Erythroblast (primary cell): ENCODE measurements around the gene ARHGEF4.

Experiments
- GATA1 ChIP-seq: IDR thresholded peaks from 2 replicates; pipeline ENCODE4 v1.6.1; 2011; ENCODE audit warnings: low read depth, mild to moderate bottlenecking, control low read depth, low read length, moderate library complexity
- POLR2A ChIP-seq: IDR thresholded peaks from 2 replicates; pipeline ENCODE4 v1.6.1; 2011; ENCODE audit warnings: mild to moderate bottlenecking, low read length

GRCh38 chr2:130790804-130791616 lies 45.7 kb upstream of the ARHGEF4 start:
- no peak for TF ChIP-seq POLR2A
- no peak for TF ChIP-seq GATA1
